ENCODE data around the gene LARGE1.
"Not testable (repeated sequence)": the region's sequence is repeated elsewhere in the genome, so short reads cannot be mapped to it uniquely, and the experiment has no call there.

LARGE1 gene

DNA sequence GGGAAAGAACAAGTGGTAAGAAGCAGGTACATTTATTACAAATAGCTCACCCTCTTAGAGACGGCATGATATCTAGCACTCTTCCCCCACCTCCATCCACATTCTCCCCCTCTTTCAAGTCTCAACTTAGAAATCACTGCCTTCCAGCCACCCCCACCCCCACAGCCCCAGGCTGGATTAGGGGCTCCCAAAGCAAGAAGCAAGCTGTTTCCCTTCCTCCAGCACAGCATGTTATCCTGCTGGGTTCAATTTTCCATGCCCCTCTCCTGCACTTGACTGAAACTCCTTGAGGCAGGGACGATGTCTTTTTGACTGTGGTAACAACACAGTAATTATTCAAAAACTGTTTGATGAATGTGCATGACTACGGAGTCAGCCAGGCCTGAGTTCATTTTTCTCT, 350.7 kb downstream of the LARGE1 start:
- no peak for DNase-seq (ENCODE audit: low read depth, low spot score)
- H3K4me3 ChIP-seq (ENCODE audit: low read depth, low read length): no peak overlapping the region
- in situ Hi-C loops (cut with HindIII; ENCODE audit: low sequenced_read_pairs): no loop called here
- TF ChIP-seq, protein P1, sequence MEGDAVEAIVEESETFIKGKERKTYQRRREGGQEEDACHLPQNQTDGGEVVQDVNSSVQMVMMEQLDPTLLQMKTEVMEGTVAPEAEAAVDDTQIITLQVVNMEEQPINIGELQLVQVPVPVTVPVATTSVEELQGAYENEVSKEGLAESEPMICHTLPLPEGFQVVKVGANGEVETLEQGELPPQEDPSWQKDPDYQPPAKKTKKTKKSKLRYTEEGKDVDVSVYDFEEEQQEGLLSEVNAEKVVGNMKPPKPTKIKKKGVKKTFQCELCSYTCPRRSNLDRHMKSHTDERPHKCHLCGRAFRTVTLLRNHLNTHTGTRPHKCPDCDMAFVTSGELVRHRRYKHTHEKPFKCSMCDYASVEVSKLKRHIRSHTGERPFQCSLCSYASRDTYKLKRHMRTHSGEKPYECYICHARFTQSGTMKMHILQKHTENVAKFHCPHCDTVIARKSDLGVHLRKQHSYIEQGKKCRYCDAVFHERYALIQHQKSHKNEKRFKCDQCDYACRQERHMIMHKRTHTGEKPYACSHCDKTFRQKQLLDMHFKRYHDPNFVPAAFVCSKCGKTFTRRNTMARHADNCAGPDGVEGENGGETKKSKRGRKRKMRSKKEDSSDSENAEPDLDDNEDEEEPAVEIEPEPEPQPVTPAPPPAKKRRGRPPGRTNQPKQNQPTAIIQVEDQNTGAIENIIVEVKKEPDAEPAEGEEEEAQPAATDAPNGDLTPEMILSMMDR (IDR thresholded peaks at IDR 0.05; ENCODE audit: low read depth, low read length): no peak

DNA sequence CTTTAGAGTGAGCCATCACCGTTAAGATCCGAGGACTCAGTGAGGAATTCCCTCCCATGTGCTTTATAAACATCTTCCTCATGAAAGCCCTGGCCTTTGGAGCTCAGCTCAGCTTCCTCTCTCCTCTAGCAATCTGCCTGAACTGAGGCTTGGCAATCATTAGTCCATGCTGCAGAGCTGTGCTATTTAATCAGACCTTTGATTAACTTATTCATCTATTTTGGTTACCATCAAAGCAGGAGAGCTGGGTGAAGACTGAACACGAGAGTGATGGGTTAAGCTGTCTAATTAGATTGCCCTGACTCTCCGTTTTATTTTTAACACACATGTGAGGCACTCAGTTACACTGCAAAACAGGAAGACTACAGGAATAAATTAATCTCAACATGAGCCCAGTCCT, 351.3 kb downstream of the LARGE1 start:
- TF ChIP-seq, protein P1 (IDR thresholded peaks at IDR 0.05; ENCODE audit: low read depth, low read length): no peak
- no peak for DNase-seq (ENCODE audit: low read depth, low spot score)
- in situ Hi-C loops (cut with HindIII; ENCODE audit: low sequenced_read_pairs): no loop called here
- H3K4me3 ChIP-seq (ENCODE audit: low read depth, low read length): no peak overlapping the region

DNA sequence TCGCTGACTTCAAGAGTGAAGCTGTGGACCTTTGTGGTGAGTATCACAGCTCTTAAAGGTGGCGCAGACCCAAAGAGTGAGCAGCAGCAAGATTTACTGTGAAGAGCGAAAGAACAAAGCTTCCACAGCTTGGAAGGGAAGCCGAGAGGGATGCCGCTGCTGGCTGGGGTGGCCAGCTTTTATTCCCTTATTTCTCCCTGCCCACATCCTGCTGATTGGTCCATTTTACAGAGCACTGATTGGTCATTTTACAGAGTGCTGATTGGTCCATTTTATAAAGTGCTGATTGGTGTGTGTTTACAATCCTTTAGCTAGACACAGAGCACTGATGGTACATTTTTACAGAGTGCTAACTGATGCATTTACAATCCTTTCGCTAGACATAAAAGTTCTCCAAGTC, 353.8 kb downstream of the LARGE1 start:
- in situ Hi-C loops (cut with HindIII; ENCODE audit: low sequenced_read_pairs): not testable (repeated sequence)

GRCh38 chr22:33565580-33565995, 354.7 kb downstream of the LARGE1 start:
- in situ Hi-C loops (cut with HindIII; ENCODE audit: low sequenced_read_pairs): no loop called here
- TF ChIP-seq, protein P1 (IDR thresholded peaks at IDR 0.05; ENCODE audit: low read depth, low read length): no peak
- no peak for DNase-seq (ENCODE audit: low read depth, low spot score)
- no peak overlapping the region for H3K4me3 ChIP-seq (ENCODE audit: low read depth, low read length)

More for the DNA sequence above, 353.8 kb downstream of the LARGE1 start:
- not testable (repeated sequence) for DNase-seq (ENCODE audit: low read depth, low spot score); H3K4me3 ChIP-seq (ENCODE audit: low read depth, low read length)

- in situ Hi-C loops (cut with HindIII; ENCODE audit: low sequenced_read_pairs): no loop called here
- no peak for DNase-seq (ENCODE audit: low read depth, low spot score)
- TF ChIP-seq, protein P1 (IDR thresholded peaks at IDR 0.05; ENCODE audit: low read depth, low read length): no peak
- H3K4me3 ChIP-seq (ENCODE audit: low read depth, low read length): no peak overlapping the region
Observed at GRCh38 chr22:33564683-33565082, 355.6 kb downstream of the LARGE1 start.

- in situ Hi-C loops (cut with HindIII; ENCODE audit: low sequenced_read_pairs): no loop called here
- no peak for DNase-seq (ENCODE audit: low read depth, low spot score)
- no peak overlapping the region for H3K4me3 ChIP-seq (ENCODE audit: low read depth, low read length)
- TF ChIP-seq, protein P1 (IDR thresholded peaks at IDR 0.05; ENCODE audit: low read depth, low read length): no peak
Observed at GRCh38 chr22:33563220-33563964, 356.9 kb downstream of the LARGE1 start.

- H3K4me3 ChIP-seq (ENCODE audit: low read depth, low read length): no peak overlapping the region
- TF ChIP-seq, protein P1 (IDR thresholded peaks at IDR 0.05; ENCODE audit: low read depth, low read length): no peak
- in situ Hi-C loops (cut with HindIII; ENCODE audit: low sequenced_read_pairs): no loop called here
- DNase-seq (ENCODE audit: low read depth, low spot score): no peak
Observed at GRCh38 chr22:33562501-33562900, 357.8 kb downstream of the LARGE1 start.

Data from astrocyte of the spinal cord (primary cell).